Activated CD4-positive, alpha-beta memory T cell treated with anti-CD3 and anti-CD28 coated beads, Interleukin-2, amount 10 ng/mL, durations not matched to agents 7 days and 5 days (primary cell): ENCODE data around the gene VWDE. TPM values are rescaled to one million over a fixed set of nuclear protein-coding genes. Genes with fewer than 3 reads are reported as not detected.
"Not testable (repeated sequence)": the region's sequence is repeated elsewhere in the genome, so short reads cannot be mapped to it uniquely, and the experiment has no call there.

Experiments used
- CTCF ChIA-PET: fragments of 350-600 bp; sonication (Branson Sonifier 250); formaldehyde crosslinking; loops from one replicate; lab custom pipeline; 2021; ENCODE audit warnings: antibody characterized with exemption, inconsistent platforms; lab: Charles Lee
- POLR2A ChIA-PET: fragments of 350-600 bp; sonication (Branson Sonifier 250); formaldehyde crosslinking; loops from one replicate; lab custom pipeline; 2021; ENCODE audit warnings: antibody characterized with exemption; lab: Charles Lee
- DNase-seq: peaks from one replicate; pipeline ENCODE4 v3.0.0-alpha.2; 2020
- H3K27ac Mint-ChIP-seq: one replicate; pipeline ENCODE4 v1.8.0; 2021; ENCODE audit warnings: mild to moderate bottlenecking, mixed read lengths
- H3K27me3 Mint-ChIP-seq: one replicate; pipeline ENCODE4 v1.8.0; 2021; ENCODE audit warnings: mixed read lengths
- H3K36me3 Mint-ChIP-seq: one replicate; pipeline ENCODE4 v1.8.0; 2021; ENCODE audit warnings: low read depth, mixed read lengths
- H3K4me1 Mint-ChIP-seq: one replicate; pipeline ENCODE4 v1.8.0; 2021; ENCODE audit warnings: mixed read lengths
- H3K4me3 Mint-ChIP-seq: one replicate; pipeline ENCODE4 v1.8.0; 2021; ENCODE audit warnings: mild to moderate bottlenecking, mixed read lengths
- H3K9me3 Mint-ChIP-seq: one replicate; pipeline ENCODE4 v1.8.0; 2021; ENCODE audit warnings: mixed read lengths
- total RNA-seq, 2 experiments: library from RNA; stranded (reverse); gene quantifications; one replicate each; pipeline ENCODE4 v1.2.3, GENCODE V29; 2021

The VWDE gene
- total RNA-seq, 2 experiments from 2014 or later: 5.2 to 6.6 TPM

DNA sequence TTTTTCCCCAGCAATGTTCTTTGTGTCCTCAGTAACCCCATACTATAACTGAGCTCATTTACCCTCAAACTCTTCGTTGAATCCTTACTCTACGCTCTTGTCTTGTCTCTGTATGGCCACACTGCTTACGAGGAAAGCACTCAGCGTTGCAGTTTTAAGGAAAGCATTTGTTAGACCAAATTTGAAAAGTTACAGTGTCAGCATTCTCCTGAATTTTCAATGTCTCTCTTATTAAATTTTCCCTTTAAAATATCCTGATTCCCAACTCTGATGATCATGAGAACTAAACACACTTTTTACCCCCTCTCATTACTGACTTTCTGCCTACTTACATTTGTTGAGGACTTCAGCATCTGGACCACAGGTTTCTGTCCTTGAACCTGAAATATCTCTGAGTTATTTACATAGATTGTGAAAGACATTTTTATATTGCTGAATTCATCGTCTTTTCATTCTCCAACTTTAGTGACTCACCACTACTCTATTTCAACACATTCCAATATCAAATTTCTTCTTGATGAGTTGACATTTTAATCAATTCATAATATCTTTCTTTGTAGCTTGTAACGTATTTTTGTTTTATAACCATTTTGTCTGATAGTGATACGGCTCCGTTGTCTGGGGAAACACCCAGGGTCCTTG, 19.8 kb upstream of the VWDE start:
- no peak for DNase-seq
- ChIA-PET CTCF (interaction anchor here (1.1 kb wide), 1 partner anchor 35 kb away, joined by 4 read pairs; no protein-coding TSS in a partner anchor), POLR2A (no interaction called here)
- Mint-ChIP-seq H3K4me3 (no peak overlapping the region), H3K36me3 (no peaks in the 10 kb centered on the region), H3K27me3 (peaks cover 2% of the 10 kb centered on the region), H3K9me3 (no peaks in the 10 kb centered on the region), H3K4me1 (no peaks in the 10 kb centered on the region), H3K27ac (no peak overlapping the region)

DNA sequence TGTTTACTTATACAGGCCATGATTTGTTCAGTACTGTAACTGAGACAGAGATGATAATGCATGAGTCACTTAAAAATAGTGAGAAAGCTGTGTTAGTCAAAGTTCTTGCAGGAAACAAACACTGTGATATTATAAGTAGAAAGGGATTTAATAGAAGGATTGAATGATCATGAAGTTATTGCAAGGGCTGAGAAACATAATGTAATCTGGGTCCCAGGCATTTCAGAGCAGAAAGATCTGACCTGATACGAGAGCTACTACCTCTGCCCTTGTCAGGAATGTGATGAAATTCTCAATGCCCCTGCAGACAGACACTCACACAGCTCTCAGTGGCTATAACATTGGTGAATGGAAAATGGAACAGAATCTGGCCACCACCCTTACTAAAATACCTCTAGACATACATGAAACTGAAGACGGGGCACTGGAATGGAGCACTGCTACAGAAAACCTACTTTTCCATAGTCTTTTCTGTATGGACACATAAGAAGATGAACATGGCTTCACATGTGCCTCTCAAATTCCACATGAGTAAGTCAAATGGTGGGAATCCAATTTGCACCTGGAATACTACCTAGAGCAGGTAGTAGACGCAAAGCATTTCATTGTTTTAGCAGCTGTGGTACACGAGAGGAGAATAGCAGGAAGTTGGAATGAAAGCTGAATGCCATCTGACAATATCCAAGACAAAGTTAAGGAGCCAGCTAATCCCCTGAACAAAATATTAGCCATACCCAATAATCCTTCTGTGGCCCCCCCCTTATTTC, 19.1 kb upstream of the VWDE start:
- ChIA-PET POLR2A (no interaction called here), CTCF (interaction anchor here (1.1 kb wide), 1 partner anchor 36 kb away, joined by 4 read pairs; no protein-coding TSS in a partner anchor)
- Mint-ChIP-seq H3K27me3 (no peaks in the 10 kb centered on the region), H3K4me1 (no peaks in the 10 kb centered on the region), H3K9me3 (no peaks in the 10 kb centered on the region), H3K4me3 (no peak overlapping the region), H3K36me3 (no peaks in the 10 kb centered on the region), H3K27ac (no peak overlapping the region)
- DNase-seq: no peak

- H3K27me3 Mint-ChIP-seq: peaks cover 5% of the 10 kb centered on the region
- H3K36me3 Mint-ChIP-seq: no peaks in the 10 kb centered on the region
- no peak for DNase-seq
- no peaks in the 10 kb centered on the region for H3K4me1 Mint-ChIP-seq
- no peaks in the 10 kb centered on the region for H3K9me3 Mint-ChIP-seq
- POLR2A ChIA-PET: no interaction called here
- no peak overlapping the region for H3K27ac Mint-ChIP-seq
- CTCF ChIA-PET: no interaction called here
- H3K4me3 Mint-ChIP-seq: no peak overlapping the region
Observed at GRCh38 chr7:12418452-12418851, 14.8 kb upstream of the VWDE start.

GRCh38 chr7:12415072-12415471, 11.4 kb upstream of the VWDE start:
- ChIA-PET CTCF (no interaction called here), POLR2A (no interaction called here)
- no peak for DNase-seq
- H3K4me1 Mint-ChIP-seq: no peaks in the 10 kb centered on the region
- H3K27me3 Mint-ChIP-seq: peaks cover 5% of the 10 kb centered on the region
- no peak overlapping the region for H3K27ac Mint-ChIP-seq
- no peaks in the 10 kb centered on the region for H3K9me3 Mint-ChIP-seq
- no peaks in the 10 kb centered on the region for H3K36me3 Mint-ChIP-seq
- H3K4me3 Mint-ChIP-seq: no peak overlapping the region

GRCh38 chr7:12412407-12412806, 8.7 kb upstream of the VWDE start:
- Mint-ChIP-seq H3K4me3 (no peak overlapping the region), H3K4me1 (no peaks in the 10 kb centered on the region), H3K27ac (no peak overlapping the region), H3K9me3 (peaks cover 1% of the 10 kb centered on the region), H3K36me3 (no peaks in the 10 kb centered on the region), H3K27me3 (peaks cover 12% of the 10 kb centered on the region)
- ChIA-PET CTCF (no interaction called here), POLR2A (no interaction called here)
- no peak for DNase-seq

GRCh38 chr7:12410523-12410922, 6.9 kb upstream of the VWDE start:
- no peak overlapping the region for H3K4me3 Mint-ChIP-seq
- POLR2A ChIA-PET: no interaction called here
- CTCF ChIA-PET: no interaction called here
- H3K27me3 Mint-ChIP-seq: peaks cover 11% of the 10 kb centered on the region
- H3K4me1 Mint-ChIP-seq: no peaks in the 10 kb centered on the region
- H3K27ac Mint-ChIP-seq: no peak overlapping the region
- no peaks in the 10 kb centered on the region for H3K36me3 Mint-ChIP-seq
- H3K9me3 Mint-ChIP-seq: peaks cover 2% of the 10 kb centered on the region
- DNase-seq: no peak

- Mint-ChIP-seq H3K4me1 (peaks cover 5% of the 10 kb centered on the region), H3K27me3 (peaks cover 9% of the 10 kb centered on the region), H3K36me3 (no peaks in the 10 kb centered on the region), H3K4me3 (no peak overlapping the region), H3K9me3 (peaks cover 2% of the 10 kb centered on the region), H3K27ac (no peak overlapping the region)
- POLR2A ChIA-PET: no interaction called here
- no peak for DNase-seq
- CTCF ChIA-PET: no interaction called here
Observed at GRCh38 chr7:12409097-12409711, 5.5 kb upstream of the VWDE start.

DNA sequence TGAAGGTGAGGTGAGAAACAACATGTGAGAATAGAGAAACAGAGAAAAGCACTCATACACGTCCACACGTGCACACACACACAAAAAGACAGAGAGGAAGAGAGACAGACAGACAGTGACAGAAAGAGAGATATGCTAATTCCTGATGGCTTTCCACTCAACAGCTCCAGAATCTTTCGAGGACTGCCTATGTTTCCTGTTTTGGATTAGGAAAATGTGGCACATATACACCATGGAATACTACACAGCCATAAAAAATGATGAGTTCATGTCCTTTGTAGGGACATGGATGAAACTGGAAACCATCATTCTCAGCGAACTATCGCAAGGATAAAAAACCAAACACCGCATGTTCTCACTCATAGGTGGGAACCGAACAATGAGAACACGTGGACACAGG, 4.0 kb upstream of the VWDE start:
- H3K9me3 Mint-ChIP-seq, DNase-seq, CTCF ChIA-PET, H3K27ac Mint-ChIP-seq, H3K4me3 Mint-ChIP-seq, POLR2A ChIA-PET, H3K36me3 Mint-ChIP-seq, H3K27me3 Mint-ChIP-seq: not testable (repeated sequence)
- peaks cover 16% of the 10 kb centered on the region for H3K4me1 Mint-ChIP-seq

DNA sequence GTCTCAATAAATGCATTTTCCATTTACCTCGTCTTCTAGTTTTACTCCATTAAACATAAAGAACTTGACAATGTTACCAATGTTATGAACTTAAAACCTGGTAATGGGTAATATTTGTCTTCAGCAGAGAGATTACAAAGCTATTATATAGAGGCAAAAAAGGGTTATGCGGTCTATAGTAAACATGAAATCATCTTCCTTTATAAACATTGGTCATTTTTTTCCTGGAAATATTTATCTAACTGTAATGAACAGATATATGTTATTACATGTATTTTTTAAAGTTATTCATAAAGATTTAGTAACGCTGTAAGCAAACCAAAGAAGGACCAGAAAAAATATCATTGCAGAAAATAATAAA, 1.3 kb downstream of the VWDE start:
- Mint-ChIP-seq H3K4me1 (peaks cover 21% of the 10 kb centered on the region), H3K4me3 (no peak overlapping the region), H3K27me3 (peaks cover 15% of the 10 kb centered on the region), H3K9me3 (peaks cover 16% of the 10 kb centered on the region), H3K27ac (no peak overlapping the region), H3K36me3 (peaks cover 13% of the 10 kb centered on the region)
- DNase-seq: no peak
- ChIA-PET CTCF (interaction anchor here (0.8 kb wide), 1 partner anchor 23 kb away, joined by 3 read pairs; no protein-coding TSS in a partner anchor), POLR2A (no interaction called here)

DNA sequence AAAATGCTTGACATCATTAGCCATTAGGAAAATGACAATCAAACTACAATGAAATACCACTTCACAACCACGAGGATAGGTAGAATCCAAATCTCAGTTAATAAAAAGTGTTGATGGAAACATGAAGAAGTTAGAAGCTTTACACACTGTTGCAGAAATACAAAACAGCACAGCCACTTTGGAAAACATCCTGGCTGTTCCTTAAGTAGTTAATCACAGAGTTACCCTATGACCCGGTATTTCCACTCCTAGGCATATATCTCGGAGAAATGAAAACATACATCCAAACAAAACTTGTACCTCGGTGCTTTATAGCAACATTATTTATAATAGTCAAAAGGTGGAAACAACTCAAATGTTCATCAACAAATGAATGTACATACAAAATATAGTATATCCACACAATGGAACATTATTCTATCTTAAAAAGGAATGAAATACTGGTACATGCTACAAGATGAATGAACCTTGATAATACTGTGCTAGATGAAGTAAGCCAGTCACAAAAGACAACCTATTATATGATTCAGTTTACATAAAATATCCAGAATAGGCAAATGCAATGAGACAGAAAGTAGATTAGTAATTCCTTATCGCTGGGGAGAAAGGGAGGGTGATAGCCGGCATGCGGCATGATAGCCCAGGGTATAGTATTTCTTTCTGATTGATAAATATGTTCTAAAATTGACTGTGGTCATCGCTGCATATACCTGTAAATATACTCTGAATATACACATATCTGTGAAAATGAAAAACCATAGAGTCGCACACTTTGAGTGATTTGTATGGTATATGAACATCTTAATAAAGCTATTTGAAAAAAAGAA, 1.9 kb downstream of the VWDE start:
- Mint-ChIP-seq H3K4me1 (peaks cover 21% of the 10 kb centered on the region), H3K4me3 (no peak overlapping the region), H3K36me3 (peaks cover 13% of the 10 kb centered on the region), H3K9me3 (peaks cover 20% of the 10 kb centered on the region), H3K27ac (no peak overlapping the region), H3K27me3 (peaks cover 14% of the 10 kb centered on the region)
- ChIA-PET POLR2A (no interaction called here), CTCF (interaction anchor here (0.8 kb wide), 1 partner anchor 23 kb away, joined by 3 read pairs; no protein-coding TSS in a partner anchor)
- DNase-seq: no peak

DNA sequence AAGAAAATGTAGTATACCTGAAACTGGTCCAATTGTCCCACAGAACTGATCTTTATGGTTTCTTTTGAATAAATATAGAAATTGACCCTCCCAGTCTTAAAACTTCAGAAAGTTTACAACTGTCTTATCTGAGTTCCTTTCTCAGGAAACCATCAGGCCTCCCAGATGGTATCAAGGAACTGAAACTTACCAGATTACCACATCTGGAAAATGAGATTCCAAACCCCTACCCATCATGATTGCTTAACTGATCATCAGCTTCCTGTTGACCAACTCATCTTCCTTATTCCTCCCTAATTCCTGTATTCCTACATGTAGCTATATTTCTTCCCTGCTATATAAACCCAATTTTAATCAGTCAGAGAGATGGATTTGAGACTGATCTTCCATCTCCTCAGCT, 5.5 kb downstream of the VWDE start:
- Mint-ChIP-seq H3K4me3 (no peak overlapping the region), H3K4me1 (peaks cover 10% of the 10 kb centered on the region), H3K9me3 (peaks cover 20% of the 10 kb centered on the region), H3K36me3 (peaks cover 13% of the 10 kb centered on the region), H3K27me3 (peaks cover 13% of the 10 kb centered on the region), H3K27ac (no peak overlapping the region)
- CTCF ChIA-PET: no interaction called here
- POLR2A ChIA-PET: no interaction called here
- no peak for DNase-seq

DNA sequence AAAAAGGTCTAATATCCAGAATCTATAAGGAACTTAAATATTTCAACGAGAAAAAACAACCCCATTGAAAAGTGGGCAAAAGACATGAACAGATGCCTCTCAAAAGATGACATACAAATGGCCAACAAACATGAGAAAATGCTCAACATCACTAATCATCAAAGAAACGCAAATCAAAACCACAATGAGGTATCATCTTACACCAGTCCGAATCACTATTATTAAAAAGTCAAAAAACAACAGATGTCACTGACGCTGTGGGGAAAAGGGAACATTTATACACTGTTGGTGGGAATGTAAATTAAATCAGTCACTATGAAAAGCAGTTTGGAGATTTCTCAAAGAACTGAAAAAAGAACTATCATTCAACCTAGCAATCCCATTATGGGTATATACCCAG, 6.0 kb downstream of the VWDE start:
- ChIA-PET CTCF (no interaction called here), POLR2A (no interaction called here)
- no peak overlapping the region for H3K4me3 Mint-ChIP-seq
- peaks cover 13% of the 10 kb centered on the region for H3K27me3 Mint-ChIP-seq
- H3K27ac Mint-ChIP-seq: no peak overlapping the region
- peaks cover 20% of the 10 kb centered on the region for H3K9me3 Mint-ChIP-seq
- H3K36me3 Mint-ChIP-seq: peaks cover 13% of the 10 kb centered on the region
- peaks cover 5% of the 10 kb centered on the region for H3K4me1 Mint-ChIP-seq
- DNase-seq: no peak

GRCh38 chr7:12396670-12397069, 7.0 kb downstream of the VWDE start:
- H3K36me3 Mint-ChIP-seq: peaks cover 13% of the 10 kb centered on the region
- POLR2A ChIA-PET, H3K4me3 Mint-ChIP-seq, H3K4me1 Mint-ChIP-seq, DNase-seq, H3K27ac Mint-ChIP-seq, CTCF ChIA-PET: not testable (repeated sequence)
- peaks cover 10% of the 10 kb centered on the region for H3K27me3 Mint-ChIP-seq
- peaks cover 20% of the 10 kb centered on the region for H3K9me3 Mint-ChIP-seq
